Esophagus muscularis mucosa (tissue), 4 donors: ENCODE measurements around the gene VAMP2.

ENCODE experiments used
- CTCF ChIP-seq, 3 experiments: fragments of 200-600 bp in 2 of 3; fragments of 450-650 bp in 1 of 3; sonication (generic) in 2 of 3; IDR thresholded peaks; one replicate each; pipeline ENCODE4 v1.5.1; 2017 to 2019; ENCODE audit warnings: antibody characterized with exemption in 3 of 3, mild to moderate bottlenecking in 2 of 3, moderate library complexity in 1 of 3
- EP300 ChIP-seq: sonication (generic); formaldehyde crosslinking; IDR thresholded peaks from one replicate; pipeline ENCODE4 v1.6.1; 2017; ENCODE audit warnings: antibody characterized with exemption
- POLR2A ChIP-seq: fragments of 450-650 bp; IDR thresholded peaks from one replicate; pipeline ENCODE4 v1.6.1; 2017; ENCODE audit warnings: antibody characterized with exemption, moderate library complexity, mild to moderate bottlenecking, low read depth
- POLR2AphosphoS5 ChIP-seq, 2 donors: sonication (generic); formaldehyde crosslinking; IDR thresholded peaks; one replicate each; pipeline ENCODE4 v1.6.1; 2017; ENCODE audit warnings: antibody characterized with exemption in 2 of 2

GRCh38 chr17:8145811-8146210 is 16.9 kb downstream of the VAMP2 start:
- no peak for TF ChIP-seq CTCF (IDR thresholded peaks at IDR 0.05)
- TF ChIP-seq POLR2A, result no peak
- TF ChIP-seq POLR2AphosphoS5 (IDR thresholded peaks at IDR 0.05), result no peak
- no peak for TF ChIP-seq EP300
